Lower leg skin (tissue), 3 donors: ENCODE results near the gene DPP6.
"Not testable (repeated sequence)": the region's sequence is repeated elsewhere in the genome, so short reads cannot be mapped to it uniquely, and the experiment has no call there.

Experiments
- POLR2A ChIP-seq, 2 donors: fragments of 450-650 bp; IDR thresholded peaks; one replicate each; pipeline ENCODE4 v1.6.1; 2016 to 2017; ENCODE audit warnings: antibody characterized with exemption in 2 of 2, mild to moderate bottlenecking in 1 of 2, moderate library complexity in 1 of 2
- TF ChIP-seq, protein P1 (sequence below), 3 donors: fragments of 450-650 bp; IDR thresholded peaks; one replicate each; pipeline ENCODE4 v1.5.1; 2016; ENCODE audit warnings: antibody characterized with exemption in 3 of 3, mild to moderate bottlenecking in 3 of 3, moderate library complexity in 2 of 3

- TF ChIP-seq, protein P1, sequence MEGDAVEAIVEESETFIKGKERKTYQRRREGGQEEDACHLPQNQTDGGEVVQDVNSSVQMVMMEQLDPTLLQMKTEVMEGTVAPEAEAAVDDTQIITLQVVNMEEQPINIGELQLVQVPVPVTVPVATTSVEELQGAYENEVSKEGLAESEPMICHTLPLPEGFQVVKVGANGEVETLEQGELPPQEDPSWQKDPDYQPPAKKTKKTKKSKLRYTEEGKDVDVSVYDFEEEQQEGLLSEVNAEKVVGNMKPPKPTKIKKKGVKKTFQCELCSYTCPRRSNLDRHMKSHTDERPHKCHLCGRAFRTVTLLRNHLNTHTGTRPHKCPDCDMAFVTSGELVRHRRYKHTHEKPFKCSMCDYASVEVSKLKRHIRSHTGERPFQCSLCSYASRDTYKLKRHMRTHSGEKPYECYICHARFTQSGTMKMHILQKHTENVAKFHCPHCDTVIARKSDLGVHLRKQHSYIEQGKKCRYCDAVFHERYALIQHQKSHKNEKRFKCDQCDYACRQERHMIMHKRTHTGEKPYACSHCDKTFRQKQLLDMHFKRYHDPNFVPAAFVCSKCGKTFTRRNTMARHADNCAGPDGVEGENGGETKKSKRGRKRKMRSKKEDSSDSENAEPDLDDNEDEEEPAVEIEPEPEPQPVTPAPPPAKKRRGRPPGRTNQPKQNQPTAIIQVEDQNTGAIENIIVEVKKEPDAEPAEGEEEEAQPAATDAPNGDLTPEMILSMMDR (IDR thresholded peaks at IDR 0.05) = not testable (repeated sequence)
- not testable (repeated sequence) for TF ChIP-seq POLR2A (IDR thresholded peaks at IDR 0.05)
These were observed 42.7 kb upstream of the DPP6 start for GRCh38 chr7:154009423-154009911.
